H9 (cell line): Measurements from ENCODE around the gene HES4. TPM values are rescaled to one million over a fixed set of nuclear protein-coding genes. Genes with fewer than 3 reads are reported as not detected.

Experiments
- DNase-seq: peaks from one replicate; pipeline ENCODE4 v3.0.0-alpha.2; 2017
- H2AFZ ChIP-seq: one replicate; pipeline ENCODE4 v1.6.1; 2013; ENCODE audit warnings: mild to moderate bottlenecking, low read length, control low read depth, moderate library complexity
- H2AK5ac ChIP-seq: 2 replicates; pipeline ENCODE4 v1.6.1; 2013; ENCODE audit warnings: low read length, control low read depth, mixed read lengths; ENCODE audit not compliant: insufficient read length
- H2BK120ac ChIP-seq: one replicate; pipeline ENCODE4 v1.6.1; 2013; ENCODE audit warnings: low read depth, mild to moderate bottlenecking, low read length, control low read depth, inconsistent platforms; ENCODE audit not compliant: poor library complexity, severe bottlenecking
- H2BK12ac ChIP-seq: 2 replicates; pipeline ENCODE4 v1.6.1; 2013; ENCODE audit warnings: low read length, control low read depth, mixed read lengths, low read depth; ENCODE audit not compliant: insufficient read length
- H2BK15ac ChIP-seq: 2 replicates; pipeline ENCODE4 v1.6.1; 2013; ENCODE audit warnings: low read depth, low read length, control low read depth
- H2BK20ac ChIP-seq: one replicate; pipeline ENCODE4 v1.6.1; 2013; ENCODE audit warnings: low read depth, mild to moderate bottlenecking, low read length, control low read depth, inconsistent platforms; ENCODE audit not compliant: poor library complexity, severe bottlenecking
- H2BK5ac ChIP-seq: 2 replicates; pipeline ENCODE4 v1.6.1; 2013; ENCODE audit warnings: low read length, control low read depth, mixed read lengths; ENCODE audit not compliant: insufficient read length
- H3K14ac ChIP-seq: 2 replicates; pipeline ENCODE4 v1.6.1; 2013; ENCODE audit warnings: low read length, control low read depth; ENCODE audit not compliant: insufficient read depth
- H3K18ac ChIP-seq: 2 replicates; pipeline ENCODE4 v1.6.1; 2013; ENCODE audit warnings: low read depth, mild to moderate bottlenecking, mixed read lengths, low read length, control low read depth; ENCODE audit not compliant: insufficient read length
- H3K23ac ChIP-seq: 2 replicates; pipeline ENCODE4 v1.6.1; 2013; ENCODE audit warnings: low read length, control low read depth, mixed read lengths, low read depth; ENCODE audit not compliant: insufficient read length
- H3K23me2 ChIP-seq: 2 replicates; pipeline ENCODE4 v1.6.1; 2013; ENCODE audit warnings: low read depth, mild to moderate bottlenecking, mixed read lengths, low read length, control low read depth; ENCODE audit not compliant: insufficient read length, poor library complexity, severe bottlenecking
- H3K27ac ChIP-seq: 2 replicates; pipeline ENCODE4 v1.5.1; 2013; ENCODE audit warnings: low read length, control low read depth, mixed read lengths, low read depth; ENCODE audit not compliant: insufficient read length
- H3K27me3 ChIP-seq: 2 replicates; pipeline ENCODE4 v1.6.1; 2013; ENCODE audit warnings: low read length, control low read depth, inconsistent platforms; ENCODE audit not compliant: insufficient read depth
- H3K4ac ChIP-seq: 2 replicates; pipeline ENCODE4 v1.6.1; 2013; ENCODE audit warnings: low read depth, mild to moderate bottlenecking, control low read depth, inconsistent platforms, low read length, moderate library complexity
- H3K4me1 ChIP-seq: 2 replicates; pipeline ENCODE4 v1.6.1; 2013; ENCODE audit warnings: low read length, control low read depth, inconsistent platforms; ENCODE audit not compliant: insufficient read depth
- H3K4me2 ChIP-seq: 2 replicates; pipeline ENCODE4 v1.6.1; 2013; ENCODE audit warnings: low read length, control low read depth, mixed read lengths; ENCODE audit not compliant: insufficient read length, insufficient read depth
- H3K56ac ChIP-seq: 2 replicates; pipeline ENCODE4 v1.6.1; 2013; ENCODE audit warnings: low read depth, mild to moderate bottlenecking, mixed read lengths, low read length, control low read depth; ENCODE audit not compliant: insufficient read length
- H3K79me1 ChIP-seq: 2 replicates; pipeline ENCODE4 v1.6.1; 2013; ENCODE audit warnings: low read depth, mild to moderate bottlenecking, moderate library complexity, low read length, control low read depth, inconsistent platforms; ENCODE audit not compliant: insufficient read depth, poor library complexity, severe bottlenecking
- H3K79me2 ChIP-seq: 2 replicates; pipeline ENCODE4 v1.6.1; 2013; ENCODE audit warnings: low read length, control low read depth, inconsistent platforms; ENCODE audit not compliant: insufficient read depth
- H3K9ac ChIP-seq: 2 replicates; pipeline ENCODE4 v1.6.1; 2013; ENCODE audit warnings: low read length, control low read depth, mixed read lengths; ENCODE audit not compliant: insufficient read length; ENCODE audit errors: extremely low read depth
- H3K9me3 ChIP-seq: one replicate; pipeline ENCODE4 v1.6.1; 2013; ENCODE audit warnings: low read depth, low read length, inconsistent platforms; ENCODE audit not compliant: control insufficient read depth
- H3T11ph ChIP-seq: one replicate; pipeline ENCODE4 v1.6.1; 2013; ENCODE audit warnings: mild to moderate bottlenecking, low read length, control low read depth, inconsistent platforms
- H4K20me1 ChIP-seq: one replicate; pipeline ENCODE4 v1.6.1; 2013; ENCODE audit not compliant: control insufficient read depth, insufficient read length, insufficient read depth
- H4K5ac ChIP-seq: 2 replicates; pipeline ENCODE4 v1.6.1; 2013; ENCODE audit warnings: low read depth, mild to moderate bottlenecking, mixed read lengths, low read length, control low read depth; ENCODE audit not compliant: insufficient read length
- H4K8ac ChIP-seq: replicated peaks from 2 replicates; pipeline ENCODE4 v1.6.1; 2013; ENCODE audit warnings: low read length, control low read depth, mixed read lengths, low read depth; ENCODE audit not compliant: insufficient read length
- H4K91ac ChIP-seq: 2 replicates; pipeline ENCODE4 v1.6.1; 2013; ENCODE audit warnings: low read depth, mild to moderate bottlenecking, moderate library complexity, mixed read lengths, low read length, control low read depth; ENCODE audit not compliant: insufficient read length
- H3K27ac Mint-ChIP-seq, 3 experiments: 2 replicates in 2 of 3; 3 replicates in 1 of 3; pipeline ENCODE4 v1.8.0; 2020 to 2021; ENCODE audit warnings: mixed read lengths in 3 of 3, mild to moderate bottlenecking in 1 of 3, moderate library complexity in 1 of 3
- H3K27me3 Mint-ChIP-seq: 2 replicates; pipeline ENCODE4 v1.8.0; 2021; ENCODE audit warnings: low read depth, mild to moderate bottlenecking, moderate library complexity, mixed read lengths
- H3K36me3 Mint-ChIP-seq, 3 experiments: 2 replicates in 2 of 3; 3 replicates in 1 of 3; pipeline ENCODE4 v1.8.0; 2020 to 2021; ENCODE audit warnings: low read depth in 3 of 3, mixed read lengths in 3 of 3; ENCODE audit not compliant: insufficient read depth in 1 of 3
- H3K4me1 Mint-ChIP-seq, 2 experiments: 2 replicates each; pipeline ENCODE4 v1.8.0; 2020; ENCODE audit warnings: mixed read lengths in 2 of 2
- H3K4me3 Mint-ChIP-seq, 2 experiments: 2 replicates in 1 of 2; 3 replicates in 1 of 2; pipeline ENCODE4 v1.8.0; 2020 to 2021; ENCODE audit warnings: mild to moderate bottlenecking in 2 of 2, mixed read lengths in 2 of 2, moderate library complexity in 1 of 2
- H3K9me3 Mint-ChIP-seq, 2 experiments: 2 replicates in 1 of 2; 3 replicates in 1 of 2; pipeline ENCODE4 v1.8.0; 2020; ENCODE audit warnings: mild to moderate bottlenecking in 2 of 2, mixed read lengths in 2 of 2, moderate library complexity in 1 of 2
- WGBS: extraction: QIAGEN DNeasy Blood & Tissue Kit; methylation state at CpG from one replicate; pipeline ENCODE4 v1.1.7; 2013; ENCODE audit warnings: missing lambda C conversion rate, low lambda C conversion rate, mixed read lengths; ENCODE audit not compliant: insufficient read length; ENCODE audit errors: extremely low coverage; 5-methylcytosine and 5-hydroxymethylcytosine counted together
- total RNA-seq: library from RNA; stranded (reverse); gene quantifications from 2 replicates; pipeline ENCODE4 v1.2.1, GENCODE V29; 2021
- TF ChIP-seq, protein P1 (sequence below): fragments of 200-600 bp; sonication (generic); conservative IDR thresholded peaks from 3 replicates; pipeline ENCODE4 v1.8.0; 2021; ENCODE audit warnings: antibody characterized with exemption, mild to moderate bottlenecking

The HES4 gene
- total RNA-seq, 1 experiment from 2014 or later = 4.0 TPM

DNA sequence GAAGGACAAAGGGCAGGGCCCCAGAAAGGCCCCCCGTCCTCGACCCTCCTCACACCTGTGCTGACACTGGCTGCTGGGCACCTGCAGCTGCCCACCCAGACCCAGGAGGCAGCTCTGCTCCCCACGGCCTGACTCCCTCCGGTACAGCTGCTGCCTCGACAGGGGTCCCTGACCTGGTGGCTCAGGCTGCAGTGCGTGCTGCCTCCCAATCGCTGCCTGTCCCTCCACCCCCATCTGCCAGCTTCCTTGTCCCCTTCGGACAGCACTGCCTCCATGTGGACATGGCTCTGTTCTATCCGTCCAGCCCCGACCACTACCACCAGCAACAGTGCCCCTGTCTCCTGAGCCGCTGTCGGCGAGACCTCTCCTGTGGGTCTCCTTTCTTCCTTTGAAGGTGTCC, 45.0 kb downstream of the HES4 start:
- H3K27me3 ChIP-seq = peaks cover 4% of the 10 kb centered on the region; the same call in 1 of the 2 replicates
- no peak overlapping the region for H3K9ac ChIP-seq
- no peaks in the 10 kb centered on the region for H3K4me1 ChIP-seq
- H4K20me1 ChIP-seq = no peaks in the 10 kb centered on the region
- DNase-seq = no peak
- Mint-ChIP-seq H3K27ac (no peak overlapping the region), H3K4me1 (peaks cover 7 to 16% of the 10 kb centered on the region in 2 experiments), H3K9me3 (no peaks in the 10 kb centered on the region; a peak in 2 of 5 replicates), H3K27me3 (peaks cover 5% of the 10 kb centered on the region), H3K36me3 (peaks cover 32 to 71% (median 59%) of the 10 kb centered on the region in 3 experiments; a peak in 6 of 7 replicates), H3K4me3 (no peak overlapping the region)
- H3K27ac ChIP-seq = no peak overlapping the region
- no peak overlapping the region for H2AK5ac ChIP-seq
- H3K56ac ChIP-seq = no peak overlapping the region
- no peak overlapping the region for H2BK5ac ChIP-seq
- H3K4me2 ChIP-seq = no peak overlapping the region
- H4K5ac ChIP-seq = no peak overlapping the region
- no peak overlapping the region for H2AFZ ChIP-seq
- no peak overlapping the region for H3K23ac ChIP-seq
- no peaks in the 10 kb centered on the region for H3K23me2 ChIP-seq
- H3K18ac ChIP-seq = no peak overlapping the region
- WGBS = no CpG with 5 or more reads among the region's 13 CpGs
- no peak overlapping the region for H2BK20ac ChIP-seq
- H3K4ac ChIP-seq = no peak overlapping the region
- no peak overlapping the region for H4K8ac ChIP-seq
- H2BK15ac ChIP-seq = no peak overlapping the region
- peaks cover 5% of the 10 kb centered on the region; the same call in 1 of the 2 replicates for H3K79me2 ChIP-seq
- peaks cover 4% of the 10 kb centered on the region for H3K79me1 ChIP-seq
- no peak overlapping the region for H4K91ac ChIP-seq
- H3K9me3 ChIP-seq = no peaks in the 10 kb centered on the region
- no peak overlapping the region for H2BK120ac ChIP-seq
- H3K14ac ChIP-seq = no peak overlapping the region
- H3T11ph ChIP-seq = no peak overlapping the region
- H2BK12ac ChIP-seq = no peak overlapping the region
- TF ChIP-seq, protein P1, sequence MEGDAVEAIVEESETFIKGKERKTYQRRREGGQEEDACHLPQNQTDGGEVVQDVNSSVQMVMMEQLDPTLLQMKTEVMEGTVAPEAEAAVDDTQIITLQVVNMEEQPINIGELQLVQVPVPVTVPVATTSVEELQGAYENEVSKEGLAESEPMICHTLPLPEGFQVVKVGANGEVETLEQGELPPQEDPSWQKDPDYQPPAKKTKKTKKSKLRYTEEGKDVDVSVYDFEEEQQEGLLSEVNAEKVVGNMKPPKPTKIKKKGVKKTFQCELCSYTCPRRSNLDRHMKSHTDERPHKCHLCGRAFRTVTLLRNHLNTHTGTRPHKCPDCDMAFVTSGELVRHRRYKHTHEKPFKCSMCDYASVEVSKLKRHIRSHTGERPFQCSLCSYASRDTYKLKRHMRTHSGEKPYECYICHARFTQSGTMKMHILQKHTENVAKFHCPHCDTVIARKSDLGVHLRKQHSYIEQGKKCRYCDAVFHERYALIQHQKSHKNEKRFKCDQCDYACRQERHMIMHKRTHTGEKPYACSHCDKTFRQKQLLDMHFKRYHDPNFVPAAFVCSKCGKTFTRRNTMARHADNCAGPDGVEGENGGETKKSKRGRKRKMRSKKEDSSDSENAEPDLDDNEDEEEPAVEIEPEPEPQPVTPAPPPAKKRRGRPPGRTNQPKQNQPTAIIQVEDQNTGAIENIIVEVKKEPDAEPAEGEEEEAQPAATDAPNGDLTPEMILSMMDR = no peak
